ENCODE measurements around the gene OXCT1. TPM values are rescaled to one million over a fixed set of nuclear protein-coding genes. Genes with fewer than 3 reads are reported as not detected.

The OXCT1 gene
- polyA plus RNA-seq, 2 of the 4 experiments (the other 2 are of a cell fraction), result 2.6 to 3.0 TPM

DNA sequence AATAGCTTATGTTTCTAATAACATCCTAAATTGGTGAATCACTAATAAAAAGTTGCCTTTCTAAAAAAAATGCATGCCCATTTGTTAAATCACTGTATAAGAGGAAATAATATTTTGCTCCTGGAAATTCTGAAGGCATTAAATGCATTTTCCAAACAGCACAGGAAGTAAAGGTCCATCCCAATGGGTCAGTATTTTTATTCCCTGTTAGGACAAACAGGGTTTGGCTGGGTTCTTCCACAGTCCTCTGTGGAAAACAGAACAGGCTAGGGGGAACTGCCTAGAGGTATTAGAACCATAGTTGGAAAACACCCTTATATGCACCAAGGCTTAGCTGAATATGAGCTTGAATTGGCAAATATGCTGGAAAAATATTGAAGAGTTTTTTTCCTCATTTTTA is 85.2 kb downstream of the OXCT1 start:
- Histone ChIP-seq H3K9me3 (no peaks in the 10 kb centered on the region), H3K4me2 (no peak overlapping the region), H3K27ac (no peak overlapping the region), H3K4me1 (peaks cover 23% of the 10 kb centered on the region), H3K4me3 (no peak overlapping the region)
- TF ChIP-seq CBX8 (IDR thresholded peaks at IDR 0.05), result no peak
- TF ChIP-seq KDM5A (IDR thresholded peaks at IDR 0.05), result no peak
- TF ChIP-seq, protein P1, sequence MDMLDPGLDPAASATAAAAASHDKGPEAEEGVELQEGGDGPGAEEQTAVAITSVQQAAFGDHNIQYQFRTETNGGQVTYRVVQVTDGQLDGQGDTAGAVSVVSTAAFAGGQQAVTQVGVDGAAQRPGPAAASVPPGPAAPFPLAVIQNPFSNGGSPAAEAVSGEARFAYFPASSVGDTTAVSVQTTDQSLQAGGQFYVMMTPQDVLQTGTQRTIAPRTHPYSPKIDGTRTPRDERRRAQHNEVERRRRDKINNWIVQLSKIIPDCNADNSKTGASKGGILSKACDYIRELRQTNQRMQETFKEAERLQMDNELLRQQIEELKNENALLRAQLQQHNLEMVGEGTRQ (IDR thresholded peaks at IDR 0.05), result no peak
- TF ChIP-seq NR3C1 (IDR thresholded peaks at IDR 0.05), result no peak
- TF ChIP-seq FOXS1 (CRISPR knock-in tag; IDR thresholded peaks at IDR 0.05), result no peak
- TF ChIP-seq, protein P2, sequence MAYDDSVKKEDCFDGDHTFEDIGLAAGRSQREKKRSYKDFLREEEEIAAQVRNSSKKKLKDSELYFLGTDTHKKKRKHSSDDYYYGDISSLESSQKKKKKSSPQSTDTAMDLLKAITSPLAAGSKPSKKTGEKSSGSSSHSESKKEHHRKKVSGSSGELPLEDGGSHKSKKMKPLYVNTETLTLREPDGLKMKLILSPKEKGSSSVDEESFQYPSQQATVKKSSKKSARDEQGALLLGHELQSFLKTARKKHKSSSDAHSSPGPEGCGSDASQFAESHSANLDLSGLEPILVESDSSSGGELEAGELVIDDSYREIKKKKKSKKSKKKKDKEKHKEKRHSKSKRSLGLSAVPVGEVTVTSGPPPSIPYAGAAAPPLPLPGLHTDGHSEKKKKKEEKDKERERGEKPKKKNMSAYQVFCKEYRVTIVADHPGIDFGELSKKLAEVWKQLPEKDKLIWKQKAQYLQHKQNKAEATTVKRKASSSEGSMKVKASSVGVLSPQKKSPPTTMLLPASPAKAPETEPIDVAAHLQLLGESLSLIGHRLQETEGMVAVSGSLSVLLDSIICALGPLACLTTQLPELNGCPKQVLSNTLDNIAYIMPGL (CRISPR knock-in tag; IDR thresholded peaks at IDR 0.05; ENCODE audit: borderline replicate concordance), result no peak
- no peak for TF ChIP-seq NFE2L2 (conservative IDR thresholded peaks at IDR 0.05; ENCODE audit: low read length)
- TF ChIP-seq RAD21 (conservative IDR thresholded peaks at IDR 0.05 in 1 of 2, IDR thresholded peaks at IDR 0.05 in 1 of 2), result no peak
- TF ChIP-seq HOXA7 (CRISPR knock-in tag; IDR thresholded peaks at IDR 0.05), result no peak
- no peak for TF ChIP-seq PHF8 (IDR thresholded peaks at IDR 0.05; ENCODE audit: borderline replicate concordance, low read depth)
- TF ChIP-seq TP53 (CRISPR knock-in tag; IDR thresholded peaks at IDR 0.05), result no peak
- TF ChIP-seq MAZ (IDR thresholded peaks at IDR 0.05; ENCODE audit: borderline replicate concordance, low read depth, low read length), result no peak
- DNase-seq (ENCODE audit: low read depth in 1 of 2, low spot score in 1 of 2), result no peak
- ChIA-PET POLR2A (no interaction called here), CTCF (interaction anchor here (1.2 to 3.3 kb wide), 2 partner anchors 12 to 31 kb away, joined by 4 to 7 read pairs; no protein-coding TSS in a partner anchor)
- no peak for ATAC-seq
- no peak for FAIRE-seq

DNA sequence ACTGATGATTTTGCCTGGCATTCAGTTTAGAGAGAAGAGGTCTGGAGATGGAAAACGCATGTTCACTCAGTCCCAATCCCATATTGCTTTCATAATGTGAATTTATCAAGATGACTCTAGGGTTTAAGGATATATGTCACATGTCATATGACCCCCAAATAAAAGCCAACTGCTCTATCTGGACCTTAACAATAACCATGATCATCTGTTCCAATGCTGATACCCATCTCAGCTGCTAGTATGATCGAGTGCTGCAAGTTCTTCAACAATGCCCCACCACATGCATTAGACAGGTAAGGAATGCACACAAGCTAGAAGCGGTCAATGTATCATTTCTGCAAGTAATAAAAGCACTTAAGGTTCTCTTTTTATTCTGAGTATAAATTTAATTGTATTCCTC is 91.8 kb downstream of the OXCT1 start:
- DNase-seq (ENCODE audit: low read depth in 1 of 2, low spot score in 1 of 2), result no peak
- no peaks in the 10 kb centered on the region for H3K9me3 ChIP-seq
- no peak for FAIRE-seq
- no peak overlapping the region for H3K4me3 ChIP-seq
- WGBS (ENCODE audit: missing lambda C conversion rate), result 69% methylated on average over 3 of the region's 3 CpGs
- no peak overlapping the region for H3K27ac ChIP-seq
- CTCF ChIA-PET, result no interaction called here
- POLR2A ChIA-PET, result no interaction called here
- no peaks in the 10 kb centered on the region for H3K4me1 ChIP-seq
- H3K4me2 ChIP-seq, result no peak overlapping the region
- no peak for TF ChIP-seq CEBPB (IDR thresholded peaks at IDR 0.05)
- no peak for TF ChIP-seq HEYL (CRISPR knock-in tag; IDR thresholded peaks at IDR 0.05)
- no peak for TF ChIP-seq POLR2AphosphoS2 (conservative IDR thresholded peaks at IDR 0.05; ENCODE audit: low read length)
- TF ChIP-seq MAZ (IDR thresholded peaks at IDR 0.05; ENCODE audit: borderline replicate concordance, low read depth, low read length), result no peak
- no peak for TF ChIP-seq RCOR1 (IDR thresholded peaks at IDR 0.05; ENCODE audit: low read depth, low read length)
- TF ChIP-seq, protein P3, sequence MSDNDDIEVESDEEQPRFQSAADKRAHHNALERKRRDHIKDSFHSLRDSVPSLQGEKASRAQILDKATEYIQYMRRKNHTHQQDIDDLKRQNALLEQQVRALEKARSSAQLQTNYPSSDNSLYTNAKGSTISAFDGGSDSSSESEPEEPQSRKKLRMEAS (IDR thresholded peaks at IDR 0.05), result no peak
- no peak for TF ChIP-seq TP53 (CRISPR knock-in tag; IDR thresholded peaks at IDR 0.05)
- no peak for TF ChIP-seq SREBF2 (IDR thresholded peaks at IDR 0.05)
- no peak for TF ChIP-seq ZC3H11A (IDR thresholded peaks at IDR 0.05)
- TF ChIP-seq, protein P4, sequence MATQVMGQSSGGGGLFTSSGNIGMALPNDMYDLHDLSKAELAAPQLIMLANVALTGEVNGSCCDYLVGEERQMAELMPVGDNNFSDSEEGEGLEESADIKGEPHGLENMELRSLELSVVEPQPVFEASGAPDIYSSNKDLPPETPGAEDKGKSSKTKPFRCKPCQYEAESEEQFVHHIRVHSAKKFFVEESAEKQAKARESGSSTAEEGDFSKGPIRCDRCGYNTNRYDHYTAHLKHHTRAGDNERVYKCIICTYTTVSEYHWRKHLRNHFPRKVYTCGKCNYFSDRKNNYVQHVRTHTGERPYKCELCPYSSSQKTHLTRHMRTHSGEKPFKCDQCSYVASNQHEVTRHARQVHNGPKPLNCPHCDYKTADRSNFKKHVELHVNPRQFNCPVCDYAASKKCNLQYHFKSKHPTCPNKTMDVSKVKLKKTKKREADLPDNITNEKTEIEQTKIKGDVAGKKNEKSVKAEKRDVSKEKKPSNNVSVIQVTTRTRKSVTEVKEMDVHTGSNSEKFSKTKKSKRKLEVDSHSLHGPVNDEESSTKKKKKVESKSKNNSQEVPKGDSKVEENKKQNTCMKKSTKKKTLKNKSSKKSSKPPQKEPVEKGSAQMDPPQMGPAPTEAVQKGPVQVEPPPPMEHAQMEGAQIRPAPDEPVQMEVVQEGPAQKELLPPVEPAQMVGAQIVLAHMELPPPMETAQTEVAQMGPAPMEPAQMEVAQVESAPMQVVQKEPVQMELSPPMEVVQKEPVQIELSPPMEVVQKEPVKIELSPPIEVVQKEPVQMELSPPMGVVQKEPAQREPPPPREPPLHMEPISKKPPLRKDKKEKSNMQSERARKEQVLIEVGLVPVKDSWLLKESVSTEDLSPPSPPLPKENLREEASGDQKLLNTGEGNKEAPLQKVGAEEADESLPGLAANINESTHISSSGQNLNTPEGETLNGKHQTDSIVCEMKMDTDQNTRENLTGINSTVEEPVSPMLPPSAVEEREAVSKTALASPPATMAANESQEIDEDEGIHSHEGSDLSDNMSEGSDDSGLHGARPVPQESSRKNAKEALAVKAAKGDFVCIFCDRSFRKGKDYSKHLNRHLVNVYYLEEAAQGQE (IDR thresholded peaks at IDR 0.05), result no peak
- TF ChIP-seq NPAS2 (CRISPR knock-in tag; IDR thresholded peaks at IDR 0.05; ENCODE audit: borderline replicate concordance), result no peak
- no peak for TF ChIP-seq BHLHE40 (IDR thresholded peaks at IDR 0.05; ENCODE audit: low read depth, low read length)
- no peak for TF ChIP-seq JUN (IDR thresholded peaks at IDR 0.05)
- TF ChIP-seq ZNF302 (CRISPR knock-in tag; IDR thresholded peaks at IDR 0.05), result no peak
- no peak for TF ChIP-seq HDAC2 (IDR thresholded peaks at IDR 0.05)
- no peak for TF ChIP-seq KDM5A (IDR thresholded peaks at IDR 0.05)
- no peak for TF ChIP-seq HOXA7 (CRISPR knock-in tag; IDR thresholded peaks at IDR 0.05)
- no peak for TF ChIP-seq RARB (CRISPR knock-in tag; IDR thresholded peaks at IDR 0.05)
- ATAC-seq, result no peak
